ENCODE results near the gene CUBN. TPM values are rescaled to one million over a fixed set of nuclear protein-coding genes. Genes with fewer than 3 reads are reported as not detected.
"Not testable (repeated sequence)": the region's sequence is repeated elsewhere in the genome, so short reads cannot be mapped to it uniquely, and the experiment has no call there.

The CUBN gene
- total RNA-seq, 3 donors from 2014 or later, result 0.31 to 1.9 (median 0.38) TPM

DNA sequence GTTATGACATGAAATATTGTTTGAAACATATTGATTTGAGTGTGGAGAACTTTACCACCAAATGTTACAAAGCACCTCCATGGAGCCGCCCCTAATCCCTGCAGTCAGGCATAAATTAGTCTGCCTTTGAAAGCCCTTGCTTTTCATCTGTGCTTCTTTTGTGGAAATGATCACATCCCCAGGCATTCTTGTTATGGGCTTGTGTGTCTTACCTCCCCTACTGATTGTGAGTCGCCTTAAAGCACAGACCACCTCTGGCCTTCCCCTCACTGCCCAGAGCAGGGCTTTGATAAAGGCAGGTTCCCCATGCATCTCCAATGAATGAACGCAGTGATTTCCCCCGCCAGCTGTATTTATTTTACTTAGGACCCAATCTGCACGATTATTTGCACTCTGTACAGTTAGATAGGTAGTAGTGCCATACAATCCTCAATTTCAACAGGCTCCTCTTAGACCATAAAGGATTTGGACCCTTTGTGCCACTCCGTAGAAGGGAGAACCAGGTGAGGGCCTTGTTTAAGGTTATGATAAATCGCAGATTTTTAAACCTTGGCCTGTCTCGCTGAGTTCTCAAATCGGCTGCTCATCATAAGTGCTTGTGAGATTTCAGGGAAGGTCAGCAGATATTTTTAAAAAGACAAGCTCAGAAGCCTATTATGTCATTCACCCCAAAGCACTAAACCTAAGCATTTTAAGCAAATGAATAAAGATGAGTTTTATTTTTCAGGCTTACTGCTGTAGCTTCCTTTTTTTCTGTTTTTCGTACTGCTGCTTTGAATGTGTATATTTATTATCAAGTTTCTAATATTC is 107.8 kb downstream of the CUBN start:
- Histone ChIP-seq H3K9me3 (no peaks in the 10 kb centered on the region), H3K4me3 (no peak overlapping the region), H3K4me1 (ENCODE audit: low read depth) (no peaks in the 10 kb centered on the region), H3K36me3 (ENCODE audit: low read depth) (no peaks in the 10 kb centered on the region)
- DNase-seq, result no peak
- no peak for ATAC-seq
- TF ChIP-seq, protein P1, sequence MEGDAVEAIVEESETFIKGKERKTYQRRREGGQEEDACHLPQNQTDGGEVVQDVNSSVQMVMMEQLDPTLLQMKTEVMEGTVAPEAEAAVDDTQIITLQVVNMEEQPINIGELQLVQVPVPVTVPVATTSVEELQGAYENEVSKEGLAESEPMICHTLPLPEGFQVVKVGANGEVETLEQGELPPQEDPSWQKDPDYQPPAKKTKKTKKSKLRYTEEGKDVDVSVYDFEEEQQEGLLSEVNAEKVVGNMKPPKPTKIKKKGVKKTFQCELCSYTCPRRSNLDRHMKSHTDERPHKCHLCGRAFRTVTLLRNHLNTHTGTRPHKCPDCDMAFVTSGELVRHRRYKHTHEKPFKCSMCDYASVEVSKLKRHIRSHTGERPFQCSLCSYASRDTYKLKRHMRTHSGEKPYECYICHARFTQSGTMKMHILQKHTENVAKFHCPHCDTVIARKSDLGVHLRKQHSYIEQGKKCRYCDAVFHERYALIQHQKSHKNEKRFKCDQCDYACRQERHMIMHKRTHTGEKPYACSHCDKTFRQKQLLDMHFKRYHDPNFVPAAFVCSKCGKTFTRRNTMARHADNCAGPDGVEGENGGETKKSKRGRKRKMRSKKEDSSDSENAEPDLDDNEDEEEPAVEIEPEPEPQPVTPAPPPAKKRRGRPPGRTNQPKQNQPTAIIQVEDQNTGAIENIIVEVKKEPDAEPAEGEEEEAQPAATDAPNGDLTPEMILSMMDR (IDR thresholded peaks at IDR 0.05), result no peak
- intact Hi-C loops (cut with DNase I, micrococcal nuclease), result no loop called here

GRCh38 chr10:17019696-17020095 is 109.9 kb downstream of the CUBN start:
- no peak overlapping the region for H3K4me3 ChIP-seq
- ATAC-seq (peak; percentile 32), DNase-seq (no peak)
- no peaks in the 10 kb centered on the region for H3K36me3 ChIP-seq (ENCODE audit: low read depth)
- intact Hi-C loops (cut with DNase I, micrococcal nuclease), result no loop called here
- TF ChIP-seq, protein P1 (IDR thresholded peaks at IDR 0.05), result no peak
- H3K4me1 ChIP-seq (ENCODE audit: low read depth), result no peaks in the 10 kb centered on the region
- H3K9me3 ChIP-seq, result no peaks in the 10 kb centered on the region

DNA sequence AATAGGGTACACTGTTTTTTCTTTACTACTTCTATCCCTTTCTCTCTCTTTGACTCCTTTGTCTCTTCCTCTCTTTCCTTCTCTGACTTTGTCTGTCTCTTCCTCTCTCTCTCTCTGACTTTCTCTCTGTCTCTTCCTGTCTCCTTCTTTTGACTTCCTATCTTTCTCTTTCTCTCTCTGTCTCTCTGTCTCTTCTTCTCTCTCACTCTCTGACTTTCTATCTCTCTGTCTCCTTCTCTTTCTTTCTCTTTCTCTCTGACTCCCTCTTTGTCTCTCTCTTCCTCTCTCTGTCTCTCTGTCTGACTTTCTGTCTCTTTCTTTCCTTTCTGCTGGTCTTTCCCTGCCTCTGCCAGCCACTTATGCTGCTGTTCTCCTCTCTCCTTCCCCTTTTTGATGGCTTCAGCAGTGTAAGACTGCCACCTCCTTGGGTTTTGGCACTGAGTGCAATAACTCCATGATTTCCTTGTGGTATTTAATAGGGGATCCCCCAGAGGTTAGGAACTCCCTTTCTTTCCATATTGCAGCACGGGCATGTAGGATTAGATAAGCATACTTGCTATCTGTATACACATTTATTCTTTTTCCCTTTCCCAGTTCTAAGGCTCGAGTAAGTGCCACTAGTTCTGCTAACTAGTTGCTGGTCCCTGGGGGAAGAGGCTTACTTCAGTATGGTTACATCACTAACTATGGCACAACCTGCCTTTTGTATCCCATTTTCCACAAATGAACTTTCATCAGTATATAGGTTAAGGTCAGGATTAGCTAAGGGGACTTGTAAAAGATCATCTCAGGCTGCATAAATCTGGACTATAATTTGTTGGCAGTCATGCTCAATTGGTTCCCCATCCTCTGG is 116.3 kb downstream of the CUBN start:
- H3K9me3 ChIP-seq; ATAC-seq; intact Hi-C loops (cut with DNase I, micrococcal nuclease); H3K4me3 ChIP-seq; H3K4me1 ChIP-seq (ENCODE audit: low read depth); H3K36me3 ChIP-seq (ENCODE audit: low read depth); DNase-seq: not testable (repeated sequence)

GRCh38 chr10:17012731-17013130 is 116.9 kb downstream of the CUBN start:
- not testable (repeated sequence) for ATAC-seq

GRCh38 chr10:17010363-17011145 is 119.1 kb downstream of the CUBN start:
- TF ChIP-seq, protein P1 (IDR thresholded peaks at IDR 0.05), result no peak
- no peaks in the 10 kb centered on the region for H3K9me3 ChIP-seq
- no peak overlapping the region for H3K4me3 ChIP-seq
- intact Hi-C loops (cut with DNase I, micrococcal nuclease), result no loop called here
- H3K36me3 ChIP-seq (ENCODE audit: low read depth), result no peaks in the 10 kb centered on the region
- ATAC-seq (no peak), DNase-seq (no peak)
- no peaks in the 10 kb centered on the region for H3K4me1 ChIP-seq (ENCODE audit: low read depth)

More at GRCh38 chr10:17012731-17013130, 116.9 kb downstream of the CUBN start:
- intact Hi-C loops (cut with DNase I, micrococcal nuclease); H3K9me3 ChIP-seq; DNase-seq; H3K4me3 ChIP-seq; H3K36me3 ChIP-seq (ENCODE audit: low read depth); H3K4me1 ChIP-seq (ENCODE audit: low read depth): not testable (repeated sequence)

DNA sequence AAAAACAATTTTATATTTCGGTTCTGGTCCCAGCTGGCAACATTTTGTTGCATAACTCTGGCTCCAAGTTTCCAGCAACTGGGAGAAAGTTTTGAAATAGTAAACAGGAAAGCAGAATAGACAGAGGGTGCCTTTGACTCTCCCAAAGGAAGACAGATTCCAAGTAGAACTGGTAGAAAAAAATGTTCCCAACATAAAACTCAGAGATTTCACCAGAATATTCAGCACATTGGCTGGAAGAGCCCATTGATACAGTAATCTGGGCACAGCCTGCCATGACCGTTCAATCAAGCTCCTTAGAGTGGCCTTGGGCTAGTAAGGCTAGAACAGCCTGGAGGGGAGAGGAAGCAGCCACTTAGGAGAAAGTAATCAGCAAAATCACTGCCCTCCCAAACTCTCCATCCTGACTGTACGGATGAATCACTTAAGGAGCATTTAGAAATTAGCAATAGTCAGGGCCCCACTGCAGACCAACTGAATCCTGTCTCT is 120.4 kb downstream of the CUBN start:
- Histone ChIP-seq H3K9me3 (no peaks in the 10 kb centered on the region), H3K36me3 (ENCODE audit: low read depth) (no peaks in the 10 kb centered on the region), H3K4me1 (ENCODE audit: low read depth) (no peaks in the 10 kb centered on the region), H3K4me3 (no peak overlapping the region)
- intact Hi-C loops (cut with DNase I, micrococcal nuclease), result no loop called here
- TF ChIP-seq, protein P1 (IDR thresholded peaks at IDR 0.05), result no peak
- DNase-seq (no peak), ATAC-seq (peak; percentile 53)

Data from mucosa of descending colon (tissue), 3 donors.